ENCODE results near the gene MSX1.

GRCh38 chr4:4871242-4871572 is 11.7 kb downstream of the MSX1 start:
- TF ChIP-seq, protein P1, sequence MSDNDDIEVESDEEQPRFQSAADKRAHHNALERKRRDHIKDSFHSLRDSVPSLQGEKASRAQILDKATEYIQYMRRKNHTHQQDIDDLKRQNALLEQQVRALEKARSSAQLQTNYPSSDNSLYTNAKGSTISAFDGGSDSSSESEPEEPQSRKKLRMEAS (IDR thresholded peaks at IDR 0.05) = no peak
- TF ChIP-seq CTCF (IDR thresholded peaks at IDR 0.05) (no peak), POLR2A (IDR thresholded peaks at IDR 0.05; ENCODE audit: low read length) (no peak), JUNB (IDR thresholded peaks at IDR 0.05) (no peak), MYC (IDR thresholded peaks at IDR 0.05; ENCODE audit: borderline replicate concordance, low read length) (no peak), RCOR1 (IDR thresholded peaks at IDR 0.05; ENCODE audit: low read depth, low read length) (no peak), EP300 (IDR thresholded peaks at IDR 0.05) (no peak), MAZ (IDR thresholded peaks at IDR 0.05; ENCODE audit: borderline replicate concordance, low read depth, low read length) (no peak), MAFK (IDR thresholded peaks at IDR 0.05; ENCODE audit: partially characterized antibody) (no peak), E2F6 (IDR thresholded peaks at IDR 0.05; ENCODE audit: borderline replicate concordance, low read depth) (no peak), EHMT2 (IDR thresholded peaks at IDR 0.05; ENCODE audit: low read depth) (no peak), RAD21 (conservative IDR thresholded peaks at IDR 0.05 in 1 of 2, IDR thresholded peaks at IDR 0.05 in 1 of 2) (no peak)

Data from A549 (cell line).